GM21381 (cell line): ENCODE measurements around the gene GHRHR.

Source experiments
- ATAC-seq: cut with Tn5 transposase; IDR thresholded peaks from one replicate; pipeline ENCODE4 v1.9.1; 2021; ENCODE audit warnings: mild to moderate bottlenecking, moderate library complexity; ENCODE audit not compliant: unreplicated experiment

The GHRHR gene

DNA sequence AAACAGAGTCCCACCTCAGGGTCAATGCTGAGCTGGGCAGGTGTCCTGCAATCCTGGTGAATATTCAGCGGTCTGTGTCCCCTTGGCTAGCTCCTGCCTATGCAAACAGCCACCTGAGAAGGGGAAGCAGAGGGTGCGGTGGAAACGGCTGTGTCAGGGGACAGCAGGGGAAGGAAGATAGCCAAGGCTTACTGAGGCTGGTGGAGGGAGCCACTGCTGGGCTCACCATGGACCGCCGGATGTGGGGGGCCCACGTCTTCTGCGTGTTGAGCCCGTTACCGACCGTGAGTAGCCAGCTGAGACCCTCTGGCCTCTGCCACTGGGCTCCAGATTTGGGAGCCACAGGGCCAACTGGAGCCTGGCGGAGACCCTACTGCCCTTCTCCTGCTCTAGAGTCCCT lies at the start of gene GHRHR:
GHRHR (plus strand) TSS at position 112 of the 400 bp plus-strand sequence; CDS start at position 228, 116 bp downstream.
- no peak for ATAC-seq

DNA sequence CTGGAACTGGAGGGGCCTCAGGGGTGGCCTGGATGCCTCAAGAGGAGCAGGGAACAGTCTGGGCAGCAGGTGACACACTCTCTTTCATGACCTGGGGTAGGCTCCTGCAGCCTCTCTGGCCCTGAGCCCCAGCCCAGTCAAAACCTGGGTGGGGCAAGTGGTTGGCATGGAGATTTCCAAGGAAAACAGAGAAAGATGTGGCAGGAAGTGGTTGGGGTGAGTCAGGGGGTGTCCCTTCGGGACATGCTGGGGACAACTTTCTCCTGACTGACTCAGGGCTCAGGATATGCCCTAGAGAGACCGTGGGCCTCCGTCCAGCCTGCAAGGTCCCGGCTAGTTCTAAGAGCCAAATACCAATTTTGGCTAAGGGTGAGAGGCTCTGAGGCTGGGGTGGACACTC lies 49.2 kb upstream of the GHRHR start:
- ATAC-seq: no peak

DNA sequence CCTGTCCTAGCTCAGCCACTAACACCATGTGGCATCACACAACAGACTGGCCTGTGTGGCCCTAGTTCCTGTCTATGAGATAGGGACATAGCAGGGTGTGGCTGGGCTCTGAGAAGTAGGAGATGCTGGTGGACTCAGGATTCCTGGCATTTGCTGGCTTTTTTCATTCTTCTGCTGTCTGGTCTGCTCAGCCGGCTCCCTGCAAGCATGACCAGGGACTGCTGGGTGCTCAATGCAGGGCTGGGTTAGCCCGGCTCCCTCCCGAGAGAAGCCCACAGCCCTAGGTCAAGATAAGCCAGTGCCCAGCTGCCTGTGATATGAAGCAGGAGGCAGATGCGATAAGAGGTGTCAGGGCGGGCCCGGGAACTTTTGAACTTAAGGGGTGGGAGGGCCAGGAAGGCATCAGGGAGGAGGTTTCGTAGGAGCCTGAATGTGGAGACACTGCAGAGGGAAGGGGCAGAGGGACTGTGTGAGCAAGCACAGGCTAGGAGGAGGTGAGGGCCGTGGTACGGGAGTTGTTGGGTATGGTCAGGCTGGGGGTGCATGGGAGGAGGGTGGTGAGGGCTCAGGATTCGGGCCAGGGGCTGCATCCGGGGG lies 48.6 kb upstream of the GHRHR start:
- ATAC-seq: no peak

DNA sequence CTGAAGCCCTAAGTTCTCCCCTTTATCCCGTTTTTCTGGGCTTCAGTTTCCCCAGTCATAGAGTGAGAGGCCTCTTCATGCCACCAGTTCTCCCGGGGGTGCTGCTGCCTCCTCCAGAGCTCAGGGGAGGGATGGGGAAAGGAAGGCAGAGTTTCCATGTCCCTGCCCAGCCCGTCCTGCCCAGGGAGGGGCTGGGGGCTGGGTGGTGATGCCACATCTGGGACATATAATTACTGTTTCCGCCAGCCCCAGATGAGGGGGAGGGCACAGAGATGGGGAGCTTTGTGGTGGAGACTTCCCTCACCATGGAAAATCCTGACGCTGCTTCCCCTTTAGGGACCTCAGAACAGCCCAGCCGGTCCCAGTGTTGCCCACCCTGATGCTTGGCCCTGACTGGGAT lies 48.0 kb upstream of the GHRHR start:
- no peak for ATAC-seq

DNA sequence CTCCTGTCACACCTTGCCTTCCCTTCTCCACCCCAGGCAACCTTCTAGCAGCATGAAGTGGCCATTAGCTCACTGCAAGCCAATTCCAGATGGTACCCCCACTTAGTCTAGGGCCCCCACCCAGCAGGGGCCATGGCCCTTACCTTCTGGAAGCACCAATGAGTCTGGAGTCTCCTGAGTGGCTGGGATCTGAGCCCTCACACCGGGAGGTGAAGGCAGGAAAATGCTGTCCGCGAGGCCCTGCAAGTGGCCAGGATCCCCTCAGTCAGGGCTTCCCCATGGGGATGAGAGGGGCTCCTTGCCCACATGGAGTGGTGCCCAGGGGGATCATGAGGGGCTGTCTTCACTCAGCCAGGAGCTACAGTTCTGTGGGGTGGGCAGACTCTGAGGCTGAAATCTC lies 47.5 kb upstream of the GHRHR start:
- ATAC-seq: no peak

DNA sequence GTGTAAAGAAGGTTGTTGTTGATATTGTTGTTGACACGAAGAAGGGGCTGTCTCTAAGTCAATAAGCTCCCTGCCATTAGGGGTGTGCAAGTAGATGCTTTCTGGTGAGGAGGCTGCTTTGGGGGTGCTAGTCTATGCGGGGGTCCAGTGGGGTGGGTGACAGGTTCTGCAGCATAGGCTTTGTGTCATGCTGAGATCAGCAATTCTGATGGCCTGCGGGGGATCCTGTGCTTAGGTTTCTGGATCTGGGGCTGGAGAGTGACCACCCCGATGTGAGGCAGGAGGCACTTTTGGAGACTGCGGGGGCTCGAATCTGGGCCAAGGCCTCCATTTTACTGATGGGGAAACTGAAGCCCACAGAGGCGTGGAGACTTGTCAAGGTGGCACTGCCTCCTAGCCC lies 47.0 kb upstream of the GHRHR start:
- ATAC-seq: no peak

DNA sequence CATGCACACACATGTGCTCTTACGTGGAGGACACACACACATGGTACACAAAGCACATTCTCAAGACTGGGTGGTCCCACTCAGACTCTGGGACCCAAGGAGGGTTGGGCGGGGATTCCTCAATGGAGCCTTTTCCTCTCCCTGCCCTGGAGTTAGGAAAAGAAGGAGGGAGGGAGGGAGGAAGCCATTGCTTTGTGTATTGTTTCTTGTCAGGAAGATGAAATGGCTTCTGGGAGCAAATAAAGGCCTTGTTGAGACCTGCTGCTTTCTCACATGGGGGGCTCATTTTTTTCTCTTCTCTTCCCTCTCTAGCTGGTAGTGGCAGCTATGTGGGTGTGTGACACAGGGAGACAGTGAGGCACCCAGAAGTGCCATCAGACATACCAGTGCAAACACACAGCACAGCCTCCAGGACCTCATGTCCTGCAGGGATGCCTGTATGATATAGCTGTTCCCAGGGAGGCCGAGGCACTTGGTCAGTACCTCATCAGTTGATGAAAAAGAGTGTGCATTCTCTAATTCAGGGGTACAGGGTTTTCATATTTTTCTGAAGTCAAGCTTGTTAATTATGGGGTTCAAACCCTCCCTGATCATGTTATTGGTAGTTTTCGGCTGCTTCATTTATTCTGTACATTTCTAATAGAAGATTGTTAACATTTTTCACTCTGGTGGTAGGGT lies 46.4 kb upstream of the GHRHR start:
- no peak for ATAC-seq

DNA sequence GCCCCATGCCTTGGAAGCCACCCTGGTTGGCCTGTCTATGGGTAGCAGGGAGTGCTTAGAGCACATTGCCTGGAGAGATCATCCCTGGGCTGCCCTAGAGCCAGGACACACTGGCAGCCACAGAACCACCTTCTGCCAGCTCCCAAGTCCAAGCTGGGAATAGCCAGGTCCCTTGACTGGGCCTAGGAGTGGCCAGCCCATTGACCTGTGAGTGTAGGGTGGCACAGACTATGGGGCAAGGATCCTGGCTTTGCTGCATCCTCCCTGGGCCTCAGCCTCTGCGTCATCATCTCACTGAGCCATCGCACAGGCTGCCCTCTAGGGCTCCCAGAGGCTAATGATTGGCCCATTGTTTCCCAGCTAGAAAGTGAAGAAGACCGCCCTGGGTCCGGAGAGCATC lies 45.1 kb upstream of the GHRHR start:
- no peak for ATAC-seq

DNA sequence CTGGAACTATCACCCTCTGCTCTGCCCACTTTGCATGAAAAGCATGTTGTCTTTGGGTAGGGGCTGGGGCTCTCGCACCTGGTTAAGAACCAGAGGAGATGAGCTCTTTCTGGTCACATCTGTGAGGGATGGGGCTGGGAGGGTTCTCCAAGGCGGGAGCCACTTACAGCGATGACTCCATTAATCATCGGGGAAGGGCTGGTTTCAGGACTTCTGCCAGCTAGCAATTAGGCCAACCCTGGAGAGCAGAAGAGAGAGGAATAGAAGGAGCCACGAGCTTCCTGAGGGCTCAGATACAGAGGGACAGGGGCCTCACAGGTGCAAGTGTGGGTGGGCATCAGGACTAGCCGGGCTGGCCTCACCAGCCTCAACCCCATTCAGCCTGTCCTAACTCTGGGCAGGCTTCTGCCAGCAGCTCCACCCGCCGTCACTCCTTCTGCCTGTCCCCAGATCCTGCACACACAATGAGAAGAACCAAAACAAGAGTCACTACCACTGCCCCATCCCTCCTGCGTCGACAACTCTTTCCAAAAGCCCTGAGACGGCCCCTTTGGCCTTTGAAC lies 43.7 kb upstream of the GHRHR start:
- no peak for ATAC-seq

DNA sequence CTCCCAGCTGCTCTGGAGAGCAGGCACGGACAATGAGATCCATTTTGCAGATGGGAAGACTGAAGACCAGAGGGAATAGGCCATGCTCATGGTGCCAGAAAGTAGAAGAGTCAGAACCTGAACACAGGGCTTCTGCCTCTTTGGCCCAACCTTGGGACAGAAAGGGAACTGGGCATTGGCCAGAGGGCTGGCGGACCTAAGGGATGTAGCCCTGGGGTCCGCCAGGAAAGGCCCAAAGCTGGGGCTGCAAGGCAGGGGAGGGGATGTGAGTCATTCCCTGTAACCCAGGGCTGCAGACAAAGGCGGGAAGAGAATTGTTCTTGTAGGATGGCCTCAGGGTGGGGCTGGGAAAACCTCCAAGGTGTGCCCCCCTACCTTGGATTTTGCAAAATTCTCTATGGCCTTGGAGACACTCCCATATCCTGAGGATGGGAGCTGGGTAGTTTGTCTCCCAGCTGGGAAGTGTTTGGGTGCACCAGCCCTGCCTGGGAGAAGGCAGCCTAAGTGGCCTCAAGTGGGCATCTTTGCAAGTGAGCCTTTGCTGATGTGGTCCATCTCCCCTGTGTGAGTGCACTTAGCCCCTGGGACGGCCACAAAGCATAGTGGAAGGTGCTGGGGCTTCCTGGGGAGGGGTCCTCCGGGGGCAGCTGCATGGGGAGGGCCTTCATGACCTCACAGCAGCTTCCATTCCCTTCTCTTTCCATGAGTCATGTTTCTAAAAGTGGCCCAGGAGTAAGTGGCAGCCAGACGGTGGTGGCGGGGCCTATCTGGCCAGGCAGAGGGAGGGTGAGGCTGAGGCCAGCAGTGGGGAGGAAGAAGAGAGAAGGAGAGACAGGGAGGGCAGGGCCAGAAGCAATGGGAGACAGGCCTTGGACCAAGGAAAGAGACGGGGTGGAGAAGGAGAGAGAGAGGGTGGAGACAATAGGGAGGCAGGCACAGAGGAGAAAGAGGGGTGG lies 42.9 kb upstream of the GHRHR start:
- ATAC-seq: no peak

DNA sequence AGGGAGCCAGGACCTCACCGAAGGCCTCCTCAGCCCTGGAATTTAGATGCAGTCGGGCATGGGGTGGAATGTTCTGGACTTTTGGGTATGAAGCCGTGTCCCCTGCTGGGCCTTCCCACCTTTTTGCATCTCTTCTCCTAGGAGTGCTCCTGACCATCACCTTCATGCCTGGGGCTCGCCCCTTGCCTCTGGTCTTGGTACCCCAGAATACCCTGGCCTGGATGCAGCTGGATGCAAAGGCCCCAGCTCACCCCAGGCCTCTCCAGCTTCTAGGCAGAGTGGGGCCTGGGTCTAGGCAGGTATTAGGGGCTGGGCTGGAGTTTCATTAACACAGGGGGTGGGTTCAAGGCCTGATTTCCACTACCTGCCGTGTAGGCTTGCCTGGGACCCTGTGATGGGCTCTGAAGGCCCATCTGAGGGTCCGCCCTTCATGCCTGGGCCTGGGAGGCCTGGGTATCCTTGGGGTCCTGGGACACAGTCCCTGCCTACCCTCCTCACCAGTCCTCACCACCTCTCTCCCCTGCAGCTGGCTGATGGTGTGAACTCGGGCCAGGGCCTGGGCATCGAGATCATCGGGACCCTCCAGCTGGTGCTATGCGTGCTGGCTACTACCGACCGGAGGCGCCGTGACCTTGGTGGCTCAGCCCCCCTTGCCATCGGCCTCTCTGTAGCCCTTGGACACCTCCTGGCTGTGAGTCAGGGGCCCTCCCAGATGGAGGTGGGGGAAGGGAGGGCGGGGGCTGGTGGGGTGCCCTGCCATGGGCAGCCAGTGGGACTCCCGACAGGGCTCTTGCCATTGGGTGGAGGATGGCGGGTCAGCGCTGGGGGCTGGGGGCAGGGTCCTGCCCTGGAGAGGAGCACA lies 42.0 kb upstream of the GHRHR start:
- no peak for ATAC-seq

DNA sequence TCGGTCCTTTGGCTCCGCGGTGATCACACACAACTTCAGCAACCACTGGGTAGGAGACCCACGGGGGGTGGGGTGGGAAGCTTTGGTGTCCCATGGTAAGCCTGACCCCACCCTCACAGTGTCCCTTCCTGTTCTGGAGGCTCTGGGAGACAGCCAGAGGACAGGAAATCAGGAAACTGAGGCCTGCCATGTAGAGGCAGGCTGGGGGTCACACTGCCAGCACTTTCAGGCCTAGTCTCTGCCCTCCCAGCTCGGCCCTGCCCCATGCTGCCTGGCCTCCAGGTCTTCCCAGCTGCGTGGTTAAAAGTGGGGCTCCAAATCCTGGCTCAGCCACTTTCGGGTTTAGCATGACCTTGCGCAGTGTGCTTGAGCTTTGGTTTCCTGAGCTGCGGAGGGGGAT lies 41.2 kb upstream of the GHRHR start:
- ATAC-seq: no peak

DNA sequence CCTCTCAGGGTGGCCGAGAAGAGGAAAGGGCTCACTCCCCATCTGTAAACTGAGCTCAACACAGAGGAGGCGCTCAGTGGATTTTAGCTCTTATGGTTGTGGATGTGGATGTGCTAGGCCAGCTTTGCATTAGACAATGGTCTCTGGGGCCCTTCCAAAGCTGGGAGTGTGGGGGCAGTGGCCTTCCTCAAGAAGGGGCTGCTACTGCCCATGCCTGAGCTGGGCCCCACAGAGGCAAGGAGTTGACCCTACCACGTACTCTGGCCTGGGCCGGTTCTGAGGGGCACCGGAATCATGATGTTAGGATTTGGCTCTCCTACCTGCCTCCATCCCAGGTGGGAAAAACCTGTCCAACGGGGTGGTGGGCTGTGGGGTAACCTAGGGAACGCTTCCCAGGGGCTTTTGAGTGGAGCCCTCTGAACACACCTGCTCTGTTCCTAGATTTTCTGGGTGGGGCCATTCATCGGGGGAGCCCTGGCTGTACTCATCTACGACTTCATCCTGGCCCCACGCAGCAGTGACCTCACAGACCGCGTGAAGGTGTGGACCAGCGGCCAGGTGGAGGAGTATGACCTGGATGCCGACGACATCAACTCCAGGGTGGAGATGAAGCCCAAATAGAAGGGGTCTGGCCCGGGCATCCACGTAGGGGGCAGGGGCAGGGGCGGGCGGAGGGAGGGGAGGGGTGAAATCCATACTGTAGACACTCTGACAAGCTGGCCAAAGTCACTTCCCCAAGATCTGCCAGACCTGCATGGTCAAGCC lies 40.6 kb upstream of the GHRHR start:
- ATAC-seq: no peak

DNA sequence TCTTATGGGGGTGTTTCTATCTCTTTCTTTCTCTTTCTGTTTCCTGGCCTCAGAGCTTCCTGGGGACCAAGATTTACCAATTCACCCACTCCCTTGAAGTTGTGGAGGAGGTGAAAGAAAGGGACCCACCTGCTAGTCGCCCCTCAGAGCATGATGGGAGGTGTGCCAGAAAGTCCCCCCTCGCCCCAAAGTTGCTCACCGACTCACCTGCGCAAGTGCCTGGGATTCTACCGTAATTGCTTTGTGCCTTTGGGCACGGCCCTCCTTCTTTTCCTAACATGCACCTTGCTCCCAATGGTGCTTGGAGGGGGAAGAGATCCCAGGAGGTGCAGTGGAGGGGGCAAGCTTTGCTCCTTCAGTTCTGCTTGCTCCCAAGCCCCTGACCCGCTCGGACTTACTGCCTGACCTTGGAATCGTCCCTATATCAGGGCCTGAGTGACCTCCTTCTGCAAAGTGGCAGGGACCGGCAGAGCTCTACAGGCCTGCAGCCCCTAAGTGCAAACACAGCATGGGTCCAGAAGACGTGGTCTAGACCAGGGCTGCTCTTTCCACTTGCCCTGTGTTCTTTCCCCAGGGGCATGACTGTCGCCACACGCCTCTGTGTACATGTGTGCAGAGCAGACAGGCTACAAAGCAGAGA lies 39.9 kb upstream of the GHRHR start:
- no peak for ATAC-seq

DNA sequence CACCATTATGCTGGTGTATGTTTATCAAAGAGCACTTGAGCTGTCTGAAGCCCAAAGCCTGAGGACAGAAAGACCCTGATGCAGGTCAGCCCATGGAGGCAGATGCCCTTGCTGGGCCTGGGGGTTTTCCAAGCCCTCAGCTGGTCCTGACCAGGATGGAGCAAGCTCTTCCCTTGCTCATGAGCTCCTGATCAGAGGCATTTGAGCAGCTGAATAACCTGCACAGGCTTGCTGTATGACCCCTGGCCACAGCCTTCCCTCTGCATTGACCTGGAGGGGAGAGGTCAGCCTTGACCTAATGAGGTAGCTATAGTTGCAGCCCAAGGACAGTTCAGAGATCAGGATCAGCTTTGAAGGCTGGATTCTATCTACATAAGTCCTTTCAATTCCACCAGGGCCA lies 39.1 kb upstream of the GHRHR start:
- ATAC-seq: no peak

DNA sequence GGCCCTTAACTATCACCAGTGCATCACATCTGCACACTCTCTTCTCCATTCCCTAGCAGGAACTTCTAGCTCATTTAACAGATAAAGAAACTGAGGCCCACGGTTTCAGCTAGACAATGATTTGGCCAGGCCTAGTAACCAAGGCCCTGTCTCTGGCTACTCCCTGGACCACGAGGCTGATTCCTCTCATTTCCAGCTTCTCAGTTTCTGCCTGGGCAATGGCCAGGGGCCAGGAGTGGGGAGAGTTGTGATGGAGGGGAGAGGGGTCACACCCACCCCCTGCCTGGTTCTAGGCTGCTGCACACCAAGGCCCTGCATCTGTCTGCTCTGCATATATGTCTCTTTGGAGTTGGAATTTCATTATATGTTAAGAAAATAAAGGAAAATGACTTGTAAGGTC lies 38.6 kb upstream of the GHRHR start:
- ATAC-seq: no peak

DNA sequence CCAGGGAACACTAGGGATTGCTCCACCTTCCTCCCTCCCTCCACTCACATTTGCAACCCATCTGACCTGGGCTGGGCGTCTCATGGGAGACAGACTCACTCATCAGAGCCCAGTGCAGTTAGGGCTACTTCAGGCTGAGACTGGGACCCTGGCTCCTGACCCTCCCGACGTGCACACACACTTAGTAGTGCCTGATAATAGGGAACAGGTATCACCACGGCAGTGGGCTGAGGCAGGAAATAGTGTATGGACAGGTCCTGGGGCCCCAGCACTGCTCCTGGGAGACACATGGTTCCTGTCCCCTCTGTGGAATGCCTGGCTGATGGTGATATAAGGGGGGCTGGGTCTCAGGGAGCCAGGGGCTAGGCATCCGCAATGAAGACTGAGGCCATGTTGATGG lies 37.8 kb upstream of the GHRHR start:
- no peak for ATAC-seq

DNA sequence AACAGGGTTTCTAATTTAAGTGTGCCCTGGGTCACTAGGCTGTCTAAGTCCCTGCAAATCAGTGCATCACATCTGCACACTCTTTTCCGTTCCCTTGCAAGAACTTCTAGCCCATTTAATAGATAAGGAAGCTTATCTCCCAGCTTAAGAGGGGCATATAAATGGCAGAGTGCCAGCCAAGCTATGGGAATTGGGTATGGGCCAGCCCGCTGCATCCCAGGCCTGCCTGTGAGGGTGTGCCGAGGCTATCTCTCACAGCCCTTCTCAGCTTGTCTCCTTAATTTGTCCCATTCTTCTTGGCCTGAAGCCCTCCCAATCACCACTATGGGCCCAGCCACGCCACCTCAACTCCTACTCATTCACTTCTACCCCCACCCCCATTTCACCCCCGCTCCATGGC lies 37.4 kb upstream of the GHRHR start:
- ATAC-seq: no peak

DNA sequence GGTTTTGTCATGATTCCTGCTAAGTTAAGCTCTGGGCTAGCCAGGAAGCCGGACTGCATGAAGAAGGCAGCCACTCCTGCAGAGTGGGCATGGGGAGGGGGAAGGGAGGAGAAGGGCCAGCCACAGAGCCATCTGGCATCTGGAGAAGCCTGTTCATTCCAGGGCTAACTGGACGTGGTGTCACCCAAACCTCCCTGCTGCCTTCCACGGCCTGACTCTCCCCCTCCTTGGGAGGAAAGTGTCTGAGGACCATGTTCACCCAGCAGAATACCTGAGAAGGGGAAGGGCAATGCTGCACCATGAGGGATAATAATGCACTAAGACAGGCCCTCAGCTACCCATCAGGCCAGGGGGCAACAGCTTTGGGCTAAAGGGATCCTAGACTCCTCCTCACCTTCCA lies 36.7 kb upstream of the GHRHR start:
- no peak for ATAC-seq
